NB4 (cell line): ENCODE measurements around the gene HRCT1.

ENCODE experiments used
- DNase-seq: peaks from one replicate; pipeline ENCODE4 v3.0.0; 2010; ENCODE audit warnings: low read depth
- H3K4me3 ChIP-seq: one replicate; pipeline ENCODE4 v1.5.1; 2011; ENCODE audit warnings: mild to moderate bottlenecking, low read depth, low read length, moderate library complexity
- CTCF ChIP-seq: IDR thresholded peaks from one replicate; pipeline ENCODE4 v1.5.1; 2012; ENCODE audit warnings: low read depth, low read length
- MYC ChIP-seq: IDR thresholded peaks from 2 replicates; pipeline ENCODE4 v1.6.1; 2011; ENCODE audit warnings: low read depth, low read length
- POLR2A ChIP-seq: IDR thresholded peaks from 2 replicates; pipeline ENCODE4 v1.6.1; 2011; ENCODE audit warnings: mild to moderate bottlenecking; ENCODE audit not compliant: insufficient read length; ENCODE audit errors: extremely low read depth
- TF ChIP-seq, protein P1 (sequence below): IDR thresholded peaks from 2 replicates; pipeline ENCODE4 v1.6.1; 2011; ENCODE audit warnings: low read depth, low read length

HRCT1 gene

DNA sequence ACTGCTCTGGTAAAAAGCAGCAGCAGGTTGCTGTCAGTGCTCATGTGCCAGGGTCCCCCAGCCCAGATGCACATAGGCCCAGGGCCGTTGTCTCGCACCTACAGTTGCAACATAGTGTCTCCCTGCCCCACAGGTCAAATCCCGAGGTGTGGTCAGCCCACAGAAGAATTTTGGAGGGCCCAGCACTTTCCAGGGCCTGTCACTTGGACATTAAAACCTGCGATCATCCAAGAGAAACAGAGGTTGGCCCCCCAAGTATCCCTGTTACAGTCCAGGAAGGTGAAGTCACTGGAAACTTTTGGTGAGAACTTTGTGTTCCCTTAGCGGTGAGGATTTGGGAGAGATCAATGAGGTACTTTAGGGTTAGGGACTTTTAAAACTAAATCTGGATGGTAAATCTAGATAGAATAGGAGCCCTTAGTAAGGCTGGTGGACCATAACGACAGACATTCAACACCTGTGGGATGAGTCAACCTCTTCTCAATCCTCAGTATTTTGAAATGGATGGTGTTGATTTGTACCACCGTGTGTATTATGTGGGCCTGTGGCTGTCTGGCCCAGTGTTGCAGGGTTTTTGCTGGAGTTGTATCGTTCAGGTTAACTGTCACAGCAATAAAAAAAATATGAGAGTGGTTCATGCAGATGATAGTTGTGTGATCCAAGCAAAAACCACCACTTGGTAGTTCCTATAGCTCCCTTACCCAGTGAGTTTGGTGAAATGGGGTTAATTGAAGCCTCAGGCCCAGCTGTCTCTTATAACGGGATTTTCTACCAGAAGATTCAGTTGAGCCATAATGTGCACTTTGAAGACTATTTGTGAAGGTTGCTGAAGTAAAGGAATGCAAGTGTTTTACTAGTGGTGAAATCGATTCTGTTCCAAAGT, 32.7 kb downstream of the HRCT1 start:
- TF ChIP-seq, protein P1, sequence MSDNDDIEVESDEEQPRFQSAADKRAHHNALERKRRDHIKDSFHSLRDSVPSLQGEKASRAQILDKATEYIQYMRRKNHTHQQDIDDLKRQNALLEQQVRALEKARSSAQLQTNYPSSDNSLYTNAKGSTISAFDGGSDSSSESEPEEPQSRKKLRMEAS: no peak
- TF ChIP-seq MYC (no peak), POLR2A (no peak), CTCF (no peak)
- no peak for DNase-seq

GRCh38 chr9:35939679-35940250, 33.8 kb downstream of the HRCT1 start:
- no peak overlapping the region for H3K4me3 ChIP-seq
- no peak for TF ChIP-seq CTCF
- TF ChIP-seq POLR2A: no peak
- no peak for TF ChIP-seq MYC
- TF ChIP-seq, protein P1: no peak

More for the DNA sequence above, 32.7 kb downstream of the HRCT1 start:
- H3K4me3 ChIP-seq: no peak overlapping the region

GRCh38 chr9:35940458-35941407, 34.7 kb downstream of the HRCT1 start:
- H3K4me3 ChIP-seq: no peak overlapping the region
- DNase-seq: no peak
- no peak for TF ChIP-seq MYC
- TF ChIP-seq CTCF: no peak
- TF ChIP-seq, protein P1: no peak
- no peak for TF ChIP-seq POLR2A

More at GRCh38 chr9:35939679-35940250, 33.8 kb downstream of the HRCT1 start:
- no peak for DNase-seq

- H3K4me3 ChIP-seq: no peak overlapping the region
- DNase-seq: no peak
- TF ChIP-seq CTCF: no peak
- TF ChIP-seq, protein P1: no peak
- no peak for TF ChIP-seq MYC
- no peak for TF ChIP-seq POLR2A
Measured at GRCh38 chr9:35942286-35942685, 36.3 kb downstream of the HRCT1 start.

DNA sequence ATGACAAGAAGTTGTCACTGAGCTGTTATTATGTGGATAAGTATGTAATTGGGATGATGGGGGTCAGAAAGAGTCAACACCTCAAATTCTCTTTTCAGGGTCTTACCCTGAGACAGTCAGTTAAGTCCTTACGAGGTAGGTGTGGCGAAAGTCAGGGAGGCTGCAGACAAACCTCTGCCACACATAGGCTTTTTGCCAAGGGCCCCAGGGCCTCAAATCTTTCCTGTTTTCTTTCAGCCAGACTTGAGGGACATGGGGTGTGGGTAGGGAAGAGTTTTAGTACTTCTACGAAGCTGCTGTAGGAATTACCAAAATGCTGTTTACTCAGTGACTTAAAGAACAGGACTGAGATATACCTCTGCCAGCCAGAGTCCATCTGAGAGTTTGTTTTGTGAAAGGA, 38.2 kb downstream of the HRCT1 start:
- DNase-seq: no peak
- TF ChIP-seq POLR2A: no peak
- TF ChIP-seq CTCF: no peak
- no peak for TF ChIP-seq MYC
- TF ChIP-seq, protein P1: no peak
- H3K4me3 ChIP-seq: no peak overlapping the region
